ENCODE measurements around the gene PAPPA.

DNA sequence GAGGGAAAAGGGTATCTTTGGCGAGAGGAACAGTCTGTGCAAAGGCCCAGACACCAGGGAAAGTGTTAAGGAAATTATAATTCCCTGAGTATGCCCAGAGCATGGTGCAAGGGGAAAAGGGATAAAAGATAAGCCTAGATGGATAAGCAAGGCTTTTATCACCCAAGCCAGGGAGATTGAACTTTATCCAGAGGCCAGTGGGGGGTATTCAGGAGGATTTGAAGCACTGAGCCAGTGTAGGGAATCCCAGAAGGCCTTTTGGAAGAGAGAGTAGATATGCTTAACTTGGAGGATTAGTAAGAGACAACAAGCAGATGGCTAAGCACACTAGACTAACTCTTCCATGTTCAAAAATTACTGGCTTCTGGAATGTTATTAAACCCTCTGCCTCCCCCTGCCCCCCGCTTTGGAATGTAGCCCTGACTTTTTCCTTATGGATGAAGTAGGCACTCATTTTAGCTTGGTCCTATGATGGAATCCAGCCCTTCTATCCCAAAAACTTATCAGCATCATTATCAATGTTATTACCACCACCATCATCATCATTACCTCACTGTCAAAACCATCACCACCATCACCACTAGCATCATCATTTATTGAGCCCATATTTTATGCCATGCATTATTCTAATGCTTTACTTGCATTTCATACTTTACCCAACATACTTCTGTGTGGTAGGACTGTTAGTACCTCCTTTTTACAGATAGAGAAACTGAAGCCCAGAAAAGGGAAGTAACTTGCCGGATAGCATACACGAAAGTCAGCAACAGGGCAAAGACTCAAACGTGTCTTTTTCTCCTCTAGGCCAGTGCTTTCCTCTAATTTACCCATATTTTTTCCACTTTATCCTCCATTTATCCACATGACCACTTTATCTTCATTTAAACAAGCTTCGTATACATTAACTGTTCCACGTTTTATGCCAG, 237.0 kb downstream of the PAPPA start:
- TF ChIP-seq, protein P1, sequence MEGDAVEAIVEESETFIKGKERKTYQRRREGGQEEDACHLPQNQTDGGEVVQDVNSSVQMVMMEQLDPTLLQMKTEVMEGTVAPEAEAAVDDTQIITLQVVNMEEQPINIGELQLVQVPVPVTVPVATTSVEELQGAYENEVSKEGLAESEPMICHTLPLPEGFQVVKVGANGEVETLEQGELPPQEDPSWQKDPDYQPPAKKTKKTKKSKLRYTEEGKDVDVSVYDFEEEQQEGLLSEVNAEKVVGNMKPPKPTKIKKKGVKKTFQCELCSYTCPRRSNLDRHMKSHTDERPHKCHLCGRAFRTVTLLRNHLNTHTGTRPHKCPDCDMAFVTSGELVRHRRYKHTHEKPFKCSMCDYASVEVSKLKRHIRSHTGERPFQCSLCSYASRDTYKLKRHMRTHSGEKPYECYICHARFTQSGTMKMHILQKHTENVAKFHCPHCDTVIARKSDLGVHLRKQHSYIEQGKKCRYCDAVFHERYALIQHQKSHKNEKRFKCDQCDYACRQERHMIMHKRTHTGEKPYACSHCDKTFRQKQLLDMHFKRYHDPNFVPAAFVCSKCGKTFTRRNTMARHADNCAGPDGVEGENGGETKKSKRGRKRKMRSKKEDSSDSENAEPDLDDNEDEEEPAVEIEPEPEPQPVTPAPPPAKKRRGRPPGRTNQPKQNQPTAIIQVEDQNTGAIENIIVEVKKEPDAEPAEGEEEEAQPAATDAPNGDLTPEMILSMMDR (IDR thresholded peaks at IDR 0.05), result no peak
- TF ChIP-seq POLR2A (IDR thresholded peaks at IDR 0.05), result no peak
